ENCODE data around the gene RBP2.
"Not testable (repeated sequence)": the region's sequence is repeated elsewhere in the genome, so short reads cannot be mapped to it uniquely, and the experiment has no call there.

The RBP2 gene

DNA sequence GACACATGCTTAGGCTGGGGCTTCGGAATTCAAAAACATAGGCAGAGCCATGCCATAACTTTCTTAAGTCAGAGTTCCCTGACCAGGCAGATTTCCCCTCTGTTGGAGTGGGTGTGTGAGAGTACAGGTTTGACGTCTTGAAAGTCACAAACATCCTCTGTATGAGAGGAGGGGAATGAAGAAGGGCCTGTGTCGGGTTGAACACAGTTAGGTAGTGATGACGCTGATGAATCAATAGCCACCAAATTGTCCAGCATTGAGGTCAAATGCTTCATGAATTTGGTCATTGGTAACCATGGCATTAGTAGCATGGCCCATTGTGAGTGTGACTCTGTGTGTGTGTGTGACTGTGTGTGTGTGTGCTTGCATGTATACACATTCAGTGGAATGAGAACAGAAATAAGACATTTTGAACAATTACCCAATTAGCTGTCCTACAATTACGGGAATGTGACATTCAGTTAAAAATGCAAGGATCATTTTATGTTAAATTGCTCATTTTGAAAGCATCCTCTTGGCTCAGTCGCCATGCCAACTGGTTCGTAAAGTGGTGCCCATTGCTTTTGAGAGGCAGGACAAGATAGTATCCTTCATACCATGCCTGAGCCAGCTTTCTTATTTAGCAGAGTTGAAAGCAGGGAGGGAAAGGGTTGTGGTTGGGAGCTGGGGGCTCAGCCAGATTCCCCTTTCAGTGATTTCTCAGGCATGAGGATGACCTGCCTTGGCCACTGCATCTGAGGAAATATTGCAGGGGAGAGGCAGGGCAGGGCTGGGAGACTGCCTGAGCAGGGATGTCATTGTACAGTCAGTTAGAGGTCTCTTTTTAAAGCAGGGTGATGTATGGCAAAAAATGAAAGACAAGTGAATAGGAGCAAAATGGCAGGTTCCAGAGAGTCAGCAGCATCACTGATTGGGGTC lies 35.4 kb downstream of the RBP2 start:
- DNase-seq, result no peak

DNA sequence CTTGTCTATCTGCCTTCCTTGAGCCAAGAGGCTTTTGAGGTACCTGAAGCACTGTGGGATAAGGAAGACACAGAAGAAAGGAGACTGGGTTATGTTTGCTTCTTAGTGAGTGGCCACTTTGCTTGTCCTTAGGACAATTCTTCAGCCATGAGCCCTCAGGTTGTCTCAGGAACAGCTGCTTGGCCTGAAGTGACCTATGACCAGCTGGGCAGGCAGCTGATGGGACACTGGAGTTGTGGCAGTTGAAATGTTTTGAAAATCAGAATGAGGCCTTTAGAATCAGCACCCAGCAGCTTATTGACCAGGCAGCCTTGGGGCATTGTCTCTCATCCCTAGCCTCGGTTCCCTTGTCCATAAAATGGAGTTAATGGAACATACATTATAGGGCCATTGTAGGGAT lies 37.0 kb downstream of the RBP2 start:
- no peak for DNase-seq

DNA sequence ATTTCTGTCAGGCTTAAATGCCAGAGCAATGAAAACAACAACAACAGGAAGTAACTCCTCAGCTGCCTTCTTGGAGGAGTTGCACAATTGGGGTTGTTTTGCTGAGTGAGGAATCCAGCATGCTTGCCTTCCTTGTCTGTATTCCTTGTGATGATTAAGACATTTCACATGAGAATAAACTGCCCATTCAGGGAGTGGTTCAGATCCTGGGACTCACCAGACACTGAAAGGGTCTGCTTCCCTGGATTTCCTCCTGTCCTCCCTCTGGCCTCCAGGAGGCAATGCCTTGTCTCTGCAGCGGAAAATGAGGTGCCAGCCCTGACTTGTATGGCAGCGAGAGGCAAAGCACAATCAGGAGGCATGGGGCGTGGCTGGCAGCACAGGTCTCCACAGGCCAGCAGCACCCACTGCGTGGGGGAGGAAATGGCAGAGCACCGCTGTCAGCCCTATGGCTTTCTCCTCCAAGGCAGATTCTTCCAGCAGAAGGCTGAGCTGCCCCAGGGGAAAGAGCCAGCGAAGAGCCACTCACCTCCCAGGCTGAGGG lies 41.5 kb downstream of the RBP2 start:
- DNase-seq, result no peak

DNA sequence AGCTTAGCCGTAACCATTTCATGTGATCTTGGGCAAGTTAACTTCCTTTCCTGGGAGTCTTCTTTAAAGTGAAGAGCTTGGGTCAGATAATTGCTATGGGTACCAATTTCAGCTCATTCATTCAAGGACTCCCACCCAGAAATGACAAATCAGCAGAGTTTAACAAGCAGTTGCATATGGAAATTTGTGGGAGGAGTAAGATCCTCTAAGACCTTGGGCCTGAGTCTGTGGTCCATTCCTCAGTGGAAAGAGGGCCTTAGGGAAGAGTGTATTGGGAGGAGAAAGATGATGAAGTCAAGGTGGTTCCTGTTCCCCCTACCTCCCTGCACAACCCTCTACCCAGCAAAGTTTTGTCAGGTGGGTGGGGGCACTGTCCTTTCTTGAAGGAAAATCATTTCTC lies 42.1 kb downstream of the RBP2 start:
- DNase-seq, result no peak

DNA sequence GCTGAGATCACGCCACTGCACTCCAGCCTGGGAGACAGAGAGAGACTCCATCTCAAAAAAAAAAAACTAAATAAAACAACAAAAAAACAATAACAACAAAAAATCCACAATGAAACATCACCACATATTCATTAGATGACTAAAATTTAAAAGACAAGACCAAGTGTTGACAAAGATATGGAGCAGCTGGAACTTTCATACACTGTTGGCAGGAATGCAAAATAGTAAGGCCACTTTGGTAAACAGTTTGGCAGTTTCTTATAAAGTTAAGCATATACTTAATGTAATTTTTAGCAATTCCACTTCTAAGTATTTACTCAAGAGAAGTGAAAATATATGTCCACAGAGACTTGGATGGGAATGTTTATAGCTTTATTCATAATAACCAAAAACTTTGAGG lies 43.2 kb downstream of the RBP2 start:
- DNase-seq, result no peak

DNA sequence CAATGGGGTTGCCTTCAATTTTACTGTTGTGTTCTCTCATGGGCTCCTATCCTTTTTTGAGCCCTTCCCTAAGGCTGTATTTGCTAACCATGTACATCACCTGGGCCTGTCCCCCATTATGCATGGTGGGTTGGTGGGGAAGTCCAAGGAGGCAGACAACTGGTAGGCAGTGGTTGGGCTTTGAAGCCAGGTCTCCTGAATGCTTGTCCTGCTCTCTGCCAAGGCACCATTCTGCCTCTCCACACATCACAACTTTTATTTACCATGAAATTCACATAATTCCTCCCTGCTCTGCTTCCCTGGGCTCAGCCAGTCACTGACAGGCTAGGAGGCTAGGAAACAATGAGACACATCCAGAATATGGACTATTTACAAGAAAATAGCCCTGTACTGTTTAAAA lies 45.8 kb downstream of the RBP2 start:
- DNase-seq, result no peak

DNA sequence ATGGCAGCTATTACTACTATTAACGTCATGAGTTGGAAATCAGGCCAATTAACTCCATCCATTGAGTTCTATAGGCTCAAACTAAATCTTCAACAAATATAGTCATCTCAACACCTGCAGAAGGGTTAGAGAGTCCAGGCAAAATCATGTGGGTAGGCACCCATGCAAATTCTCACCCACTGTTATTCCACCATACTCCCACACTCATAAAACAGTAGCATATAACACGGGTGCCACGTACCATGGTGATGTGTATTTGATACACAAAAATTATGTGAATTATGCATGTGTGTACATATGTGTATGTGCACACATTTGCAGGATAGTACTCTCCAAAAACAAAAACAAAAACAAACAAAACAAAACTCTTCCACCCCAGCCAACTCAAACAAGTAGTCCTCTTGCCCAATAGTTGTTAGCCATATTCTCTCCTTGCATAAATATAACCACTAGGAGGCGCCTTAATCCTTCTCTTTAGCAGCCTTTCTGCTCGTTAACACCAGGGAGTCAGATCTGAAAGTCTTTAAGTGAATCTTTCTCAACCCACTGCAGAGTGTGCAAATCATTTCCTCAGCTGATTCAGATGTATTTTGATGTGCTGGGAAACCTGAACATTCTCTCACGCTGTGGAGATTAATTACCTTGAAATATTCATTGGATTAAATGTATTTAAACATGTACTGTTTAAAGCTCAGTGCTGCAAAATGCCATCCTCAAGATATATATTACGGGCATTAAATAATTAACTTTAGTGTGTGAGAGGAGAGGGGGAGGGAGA lies 48.8 kb downstream of the RBP2 start:
- DNase-seq, result no peak

DNA sequence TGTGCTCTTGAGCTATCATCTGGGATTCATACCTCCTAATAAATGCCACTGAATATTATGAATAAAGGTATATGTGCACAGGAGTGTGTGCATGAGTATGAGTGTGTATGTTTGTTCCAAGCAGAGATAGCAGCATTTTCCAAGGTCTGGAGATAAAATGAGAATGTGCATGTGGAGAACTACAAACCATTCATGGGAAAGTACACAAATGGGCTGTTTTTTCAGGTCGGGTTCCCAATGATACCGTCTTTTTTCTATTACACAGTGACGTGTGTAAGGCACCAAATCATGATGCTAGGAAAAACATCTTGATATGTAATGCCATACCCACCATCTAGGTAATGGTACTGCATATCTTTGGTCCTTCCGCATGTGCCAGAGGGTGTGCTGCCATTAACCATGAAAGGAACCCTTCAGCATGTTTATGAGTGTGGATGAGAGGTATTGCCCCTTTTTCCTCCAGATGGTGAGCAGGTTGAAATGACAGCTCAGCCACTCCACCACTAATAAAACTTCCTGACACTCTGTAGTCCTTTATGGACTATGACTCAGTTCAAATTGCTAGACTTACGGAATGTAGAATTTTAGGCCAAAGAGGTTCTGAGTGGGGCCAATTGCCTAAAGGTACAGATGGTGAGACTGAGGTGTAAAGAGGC lies 50.4 kb downstream of the RBP2 start:
- no peak for DNase-seq

DNA sequence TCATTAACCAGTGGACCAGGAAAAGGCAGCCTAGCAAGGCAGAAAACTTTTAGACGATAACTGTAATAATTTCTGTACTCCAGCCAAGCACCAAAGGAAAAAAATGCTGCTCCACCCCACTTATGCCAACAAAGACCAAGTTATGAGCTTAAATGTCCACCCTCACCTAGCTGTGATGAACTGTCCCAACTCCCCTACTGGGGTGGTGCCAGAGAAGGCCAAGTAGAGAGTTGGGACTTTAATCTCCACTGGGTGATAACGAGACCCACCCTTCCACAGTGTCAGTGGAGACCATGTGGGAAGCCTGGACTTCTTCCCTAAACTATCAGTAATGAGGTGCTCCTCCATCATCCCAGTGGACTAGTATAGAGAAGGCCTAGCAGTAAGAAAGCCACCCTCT lies 53.1 kb downstream of the RBP2 start:
- DNase-seq, result no peak

DNA sequence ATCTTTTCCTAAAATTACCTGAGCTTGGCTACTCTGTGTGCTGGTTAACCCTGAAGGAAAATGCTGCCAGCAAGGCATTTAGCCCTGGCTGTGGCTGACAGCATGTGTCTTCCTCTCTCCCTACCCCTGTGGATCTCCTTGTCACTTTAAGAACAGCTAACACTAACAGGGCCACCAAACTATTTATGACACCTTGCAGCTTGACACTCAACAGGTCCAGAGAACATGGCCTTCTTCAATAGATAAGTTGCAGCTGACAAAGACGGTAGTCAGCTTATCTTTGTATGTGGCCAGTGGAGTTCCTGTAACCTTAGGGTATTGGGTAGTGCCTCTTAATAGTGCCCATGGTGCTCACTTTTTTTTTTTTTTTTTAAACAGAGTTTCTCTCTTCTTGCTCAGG lies 54.9 kb downstream of the RBP2 start:
- DNase-seq, result no peak

DNA sequence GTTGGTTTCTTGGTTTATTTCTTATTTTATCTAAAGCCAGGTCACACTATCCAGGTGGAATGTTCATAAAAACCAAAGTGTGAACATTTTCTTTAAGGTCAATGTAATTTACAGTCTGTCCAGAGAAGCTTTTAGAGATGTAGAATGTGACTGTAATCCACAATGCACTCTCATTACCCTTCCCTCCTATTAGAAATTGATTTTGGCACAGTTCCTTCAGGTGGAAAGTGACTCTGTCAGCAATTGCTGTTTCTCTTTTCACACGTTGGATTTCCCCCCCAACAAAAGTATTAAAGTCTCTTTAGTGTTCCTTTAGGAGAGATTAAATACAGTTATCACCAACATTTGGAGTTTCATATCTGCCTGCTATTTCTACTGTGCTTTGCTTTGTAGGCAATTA lies 55.3 kb downstream of the RBP2 start:
- DNase-seq, result no peak

DNA sequence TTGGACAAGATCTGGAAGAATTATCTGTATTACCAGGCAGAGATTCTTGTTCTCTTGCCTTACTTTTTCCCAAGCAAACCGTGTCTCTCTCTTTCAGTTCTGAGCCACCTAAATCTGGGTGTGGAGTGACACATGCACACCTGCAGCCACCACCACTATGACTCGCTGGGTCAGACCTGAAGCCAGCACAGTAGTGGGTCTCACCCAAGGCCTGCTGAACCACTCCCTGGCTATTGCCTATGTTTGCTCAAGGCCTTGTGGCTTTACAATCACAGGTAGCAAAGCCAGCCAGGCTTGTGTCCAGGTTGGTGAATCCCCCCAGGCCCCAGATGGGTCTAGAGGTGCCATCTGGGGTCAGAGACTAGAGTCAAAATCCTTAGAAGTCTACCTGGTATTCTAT lies 58.2 kb downstream of the RBP2 start:
- no peak for DNase-seq

DNA sequence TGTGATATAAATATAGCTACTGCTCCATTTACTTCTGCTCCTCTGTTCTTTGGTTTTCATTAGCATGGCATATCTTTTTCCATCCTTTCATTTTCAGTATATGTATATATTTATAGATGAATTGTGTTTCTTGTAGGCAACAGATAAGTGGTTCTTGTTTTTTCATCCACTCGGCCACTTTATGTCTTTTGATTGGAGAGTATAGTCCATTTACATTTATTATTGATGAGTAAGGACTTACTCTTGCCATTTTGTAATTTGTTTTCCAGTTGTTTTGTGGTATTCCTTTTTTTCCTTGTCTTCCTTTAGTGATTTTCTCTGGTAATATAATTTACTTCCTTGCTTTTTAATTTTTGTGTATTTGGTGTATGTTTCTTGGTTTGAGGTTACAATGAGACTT lies 60.0 kb downstream of the RBP2 start:
- no peak for DNase-seq

DNA sequence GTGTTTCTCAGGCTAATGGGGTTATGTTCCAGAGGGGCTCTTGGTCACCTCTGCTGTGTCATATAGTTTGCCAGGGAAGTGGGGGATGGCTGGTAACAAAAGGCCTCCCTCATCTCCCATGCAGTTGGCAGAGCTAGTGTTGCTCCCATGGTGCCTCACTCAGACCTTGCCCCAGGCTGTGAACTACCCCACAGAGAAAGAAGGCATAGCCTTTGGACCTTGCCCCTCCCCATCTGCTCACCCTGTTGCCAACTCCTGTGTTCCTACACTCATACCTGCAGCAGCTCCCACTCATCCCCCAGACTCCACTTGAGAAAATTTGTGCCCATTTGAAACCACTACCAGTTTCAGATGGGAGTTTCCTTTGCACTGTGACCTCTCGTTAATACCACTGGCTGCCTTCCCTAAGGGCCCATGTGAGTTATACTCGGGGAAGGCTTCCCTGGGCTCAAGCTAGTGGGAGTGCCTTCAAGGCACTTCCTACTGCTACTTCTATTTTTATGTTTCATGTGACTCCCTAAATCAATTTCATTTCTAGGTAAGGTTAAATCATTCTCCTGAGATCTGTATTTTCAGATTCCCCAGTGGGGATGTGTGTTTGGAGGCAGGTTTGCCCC lies 61.6 kb downstream of the RBP2 start:
- no peak for DNase-seq

DNA sequence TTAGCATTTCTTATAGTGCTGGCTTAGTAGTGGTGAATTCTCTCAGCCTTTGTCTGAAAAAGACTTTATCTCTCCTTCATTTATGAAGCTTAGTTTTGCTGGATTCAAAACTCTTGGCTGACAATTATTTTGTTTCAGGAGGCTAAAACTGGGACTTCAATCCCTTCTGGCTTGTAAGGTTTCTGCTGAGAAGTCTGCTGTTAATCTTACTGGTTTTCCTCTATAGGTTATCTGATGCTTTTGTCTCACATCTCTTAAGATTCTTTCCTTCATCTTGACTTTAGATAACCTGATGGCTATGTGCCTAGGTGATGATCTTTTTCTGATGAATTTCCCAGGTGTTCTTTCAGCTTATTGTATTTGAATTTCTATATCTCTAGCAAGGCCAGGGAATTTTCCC lies 63.4 kb downstream of the RBP2 start:
- not testable (repeated sequence) for DNase-seq
